ENCODE data around the gene PLCH1. TPM values are rescaled to one million over a fixed set of nuclear protein-coding genes. Genes with fewer than 3 reads are reported as not detected.
"Not testable (repeated sequence)": the region's sequence is repeated elsewhere in the genome, so short reads cannot be mapped to it uniquely, and the experiment has no call there.

The PLCH1 gene
- total and polyA plus RNA-seq, 10 of the 15 experiments (the other 5 are each of a cell fraction or from before 2014, with no cell fraction given): 0.03 to 0.22 (median 0.04) TPM; not detected in 5

GRCh38 chr3:155639462-155640055 is 105.3 kb downstream of the PLCH1 start (continued):
- no peak for TF ChIP-seq MAX (IDR thresholded peaks at IDR 0.05; ENCODE audit: low read depth, low read length)
- TF ChIP-seq MXI1 (IDR thresholded peaks at IDR 0.05; ENCODE audit: low read depth, low read length): no peak
- TF ChIP-seq DPF2 (IDR thresholded peaks at IDR 0.05): no peak
- no peak for TF ChIP-seq YY1 (IDR thresholded peaks at IDR 0.05; ENCODE audit: low read depth, low read length)
- no peak for TF ChIP-seq GABPA (IDR thresholded peaks at IDR 0.05; ENCODE audit: low read depth)
- no peak for TF ChIP-seq ZNF384 (IDR thresholded peaks at IDR 0.05; ENCODE audit: borderline replicate concordance, low read depth, low read length)

GRCh38 chr3:155638461-155638860 is 106.4 kb downstream of the PLCH1 start:
- H3K36me3 ChIP-seq (ENCODE audit: control insufficient read depth in 2 of 2, insufficient read depth in 2 of 2, low read length in 1 of 2); BruUV-seq (replicated peaks); FAIRE-seq; H3K9ac ChIP-seq (ENCODE audit: control insufficient read depth, insufficient read depth, low read length); RAD21 ChIA-PET (ENCODE audit: unreplicated experiment); ATAC-seq; H3K9me3 ChIP-seq (replicated peaks; ENCODE audit: control insufficient read depth, insufficient read depth, low read length); H3K27ac ChIP-seq (ENCODE audit: control insufficient read depth, insufficient read depth); POLR2A ChIA-PET; DNase-seq (ENCODE audit: low read depth, low spot score); H3K79me2 ChIP-seq (ENCODE audit: control insufficient read depth, insufficient read depth, low read length); H2AFZ ChIP-seq (ENCODE audit: control insufficient read depth, low read depth, low read length); SMC1A ChIA-PET (ENCODE audit: uncharacterized antibody, unreplicated experiment); CTCF ChIA-PET; intact Hi-C loops (cut with micrococcal nuclease; ENCODE audit: unreplicated experiment); H3K4me2 ChIP-seq (ENCODE audit: control insufficient read depth, insufficient read depth); H4K20me1 ChIP-seq (ENCODE audit: control insufficient read depth, insufficient read depth); H3K4me1 ChIP-seq (ENCODE audit: control insufficient read depth, insufficient read depth, low read length); H3K27me3 ChIP-seq (replicated peaks in 1 of 2; ENCODE audit: control insufficient read depth in 2 of 2, insufficient read depth in 2 of 2, low read length in 1 of 2); H3K4me3 ChIP-seq; in situ Hi-C loops (cut with MboI): not testable (repeated sequence)

GRCh38 chr3:155637567-155637966 is 107.3 kb downstream of the PLCH1 start:
- H3K36me3 ChIP-seq (ENCODE audit: control insufficient read depth in 2 of 2, insufficient read depth in 2 of 2, low read length in 1 of 2): no peaks in the 10 kb centered on the region
- H3K27me3 ChIP-seq (replicated peaks in 1 of 2; ENCODE audit: control insufficient read depth in 2 of 2, insufficient read depth in 2 of 2, low read length in 1 of 2): no peaks in the 10 kb centered on the region
- DNase-seq (ENCODE audit: low read depth, low spot score): no peak
- intact Hi-C loops (cut with micrococcal nuclease; ENCODE audit: unreplicated experiment) (no loop called here), in situ Hi-C loops (cut with MboI) (no loop called here)
- ChIA-PET POLR2A (no interaction called here), SMC1A (ENCODE audit: uncharacterized antibody, unreplicated experiment) (no interaction called here), CTCF (no interaction called here), RAD21 (ENCODE audit: unreplicated experiment) (no interaction called here)
- no peak for ATAC-seq
- H2AFZ ChIP-seq (ENCODE audit: control insufficient read depth, low read depth, low read length): no peak overlapping the region
- no peak for FAIRE-seq
- no peak overlapping the region for H3K4me2 ChIP-seq (ENCODE audit: control insufficient read depth, insufficient read depth)
- 42% methylated on average over 2 of the region's 2 CpGs for WGBS (ENCODE audit: insufficient coverage, insufficient replicate concordance, low lambda C conversion rate, missing lambda C conversion rate)
- no peak overlapping the region for H3K27ac ChIP-seq (ENCODE audit: control insufficient read depth, insufficient read depth)
- no TSS peak for BruUV-seq (replicated peaks)
- no peaks in the 10 kb centered on the region for H4K20me1 ChIP-seq (ENCODE audit: control insufficient read depth, insufficient read depth)
- no peaks in the 10 kb centered on the region for H3K79me2 ChIP-seq (ENCODE audit: control insufficient read depth, insufficient read depth, low read length)
- H3K4me3 ChIP-seq: no peak overlapping the region
- no peaks in the 10 kb centered on the region for H3K4me1 ChIP-seq (ENCODE audit: control insufficient read depth, insufficient read depth, low read length)
- H3K9me3 ChIP-seq (replicated peaks; ENCODE audit: control insufficient read depth, insufficient read depth, low read length): no peaks in the 10 kb centered on the region
- no peak for TF ChIP-seq CTCF (IDR thresholded peaks at IDR 0.05 in 2 of 3, conservative IDR thresholded peaks at IDR 0.05 in 1 of 3; ENCODE audit: control insufficient read depth in 2 of 3, extremely low read depth in 1 of 3, insufficient read depth in 1 of 3, low read depth in 3 of 3, low read length in 3 of 3)
- no peak for TF ChIP-seq BMI1 (IDR thresholded peaks at IDR 0.05; ENCODE audit: borderline replicate concordance)
- no peak for TF ChIP-seq IKZF1 (conservative IDR thresholded peaks at IDR 0.05)
- no peak for TF ChIP-seq HDAC2 (IDR thresholded peaks at IDR 0.05)
- TF ChIP-seq CREB1 (IDR thresholded peaks at IDR 0.05; ENCODE audit: low read depth): no peak
- TF ChIP-seq RFX5 (IDR thresholded peaks at IDR 0.05; ENCODE audit: low read depth, low read length): no peak
- TF ChIP-seq BACH1 (IDR thresholded peaks at IDR 0.05; ENCODE audit: borderline replicate concordance): no peak
- TF ChIP-seq ESRRA (IDR thresholded peaks at IDR 0.05; ENCODE audit: low read length): no peak
- TF ChIP-seq WRNIP1 (IDR thresholded peaks at IDR 0.05; ENCODE audit: borderline replicate concordance, low read depth, low read length): no peak
- H3K9ac ChIP-seq (ENCODE audit: control insufficient read depth, insufficient read depth, low read length): no peak overlapping the region
